Measurements from ENCODE around the gene HIVEP3.

DNA sequence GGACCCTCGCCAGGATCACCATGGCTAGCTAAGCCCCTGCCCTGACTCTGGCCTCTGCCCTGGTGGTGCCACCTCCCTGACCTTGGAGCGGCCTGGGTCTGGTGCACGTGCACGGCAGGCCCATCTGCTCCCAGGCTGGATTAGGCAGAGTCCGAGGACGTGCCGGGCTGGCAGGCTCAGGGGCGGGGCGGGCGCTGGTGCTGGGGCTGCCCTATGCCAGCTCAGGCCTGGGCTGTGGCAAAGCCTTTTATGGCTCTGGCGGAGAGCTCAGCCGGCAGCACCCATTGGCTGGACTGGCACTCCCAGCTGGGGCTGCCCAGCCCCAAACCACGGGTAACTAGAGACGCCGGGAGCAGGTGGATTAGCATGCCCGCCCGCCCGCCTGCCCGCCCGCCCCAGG, 417.1 kb downstream of the HIVEP3 start:
- TF ChIP-seq, protein P1, sequence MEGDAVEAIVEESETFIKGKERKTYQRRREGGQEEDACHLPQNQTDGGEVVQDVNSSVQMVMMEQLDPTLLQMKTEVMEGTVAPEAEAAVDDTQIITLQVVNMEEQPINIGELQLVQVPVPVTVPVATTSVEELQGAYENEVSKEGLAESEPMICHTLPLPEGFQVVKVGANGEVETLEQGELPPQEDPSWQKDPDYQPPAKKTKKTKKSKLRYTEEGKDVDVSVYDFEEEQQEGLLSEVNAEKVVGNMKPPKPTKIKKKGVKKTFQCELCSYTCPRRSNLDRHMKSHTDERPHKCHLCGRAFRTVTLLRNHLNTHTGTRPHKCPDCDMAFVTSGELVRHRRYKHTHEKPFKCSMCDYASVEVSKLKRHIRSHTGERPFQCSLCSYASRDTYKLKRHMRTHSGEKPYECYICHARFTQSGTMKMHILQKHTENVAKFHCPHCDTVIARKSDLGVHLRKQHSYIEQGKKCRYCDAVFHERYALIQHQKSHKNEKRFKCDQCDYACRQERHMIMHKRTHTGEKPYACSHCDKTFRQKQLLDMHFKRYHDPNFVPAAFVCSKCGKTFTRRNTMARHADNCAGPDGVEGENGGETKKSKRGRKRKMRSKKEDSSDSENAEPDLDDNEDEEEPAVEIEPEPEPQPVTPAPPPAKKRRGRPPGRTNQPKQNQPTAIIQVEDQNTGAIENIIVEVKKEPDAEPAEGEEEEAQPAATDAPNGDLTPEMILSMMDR (IDR thresholded peaks at IDR 0.05), result no peak
- no peak for TF ChIP-seq POLR2AphosphoS5 (IDR thresholded peaks at IDR 0.05; ENCODE audit: low read depth, low read length)

Measured in Panc1 (cell line).